Fibroblast of skin of right biceps (primary cell): ENCODE data around the gene CACNA2D2.

Source experiments
- DNase-seq: peaks from one replicate; pipeline ENCODE4 v3.0.0-alpha.2; 2013

The CACNA2D2 gene

DNA sequence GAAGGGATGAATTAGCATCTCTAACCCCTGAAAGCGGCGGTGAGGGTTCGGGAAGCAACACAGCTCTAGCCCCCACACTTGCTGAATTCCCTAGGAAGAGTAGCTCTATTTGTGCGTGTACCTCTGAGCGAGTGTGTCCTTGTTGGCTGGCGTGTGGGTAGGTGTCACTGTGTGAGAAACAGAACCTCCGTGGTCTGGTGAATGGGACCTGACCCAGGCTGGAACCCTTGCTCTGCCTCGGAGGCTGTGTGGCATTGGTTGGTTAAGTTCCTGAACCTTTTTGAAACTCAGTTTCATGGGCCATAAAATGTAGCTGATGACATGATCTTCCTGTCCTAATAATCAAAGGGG lies 143.7 kb downstream of the CACNA2D2 start:
- no peak for DNase-seq

- peak; percentile 99 for DNase-seq
These were observed 144.3 kb downstream of the CACNA2D2 start, which contains the start of gene TMEM115 for GRCh38 chr3:50358911-50359759. TMEM115 (minus strand) TSS chr3:50359521; CDS start chr3:50359063, 458 bp downstream.

DNA sequence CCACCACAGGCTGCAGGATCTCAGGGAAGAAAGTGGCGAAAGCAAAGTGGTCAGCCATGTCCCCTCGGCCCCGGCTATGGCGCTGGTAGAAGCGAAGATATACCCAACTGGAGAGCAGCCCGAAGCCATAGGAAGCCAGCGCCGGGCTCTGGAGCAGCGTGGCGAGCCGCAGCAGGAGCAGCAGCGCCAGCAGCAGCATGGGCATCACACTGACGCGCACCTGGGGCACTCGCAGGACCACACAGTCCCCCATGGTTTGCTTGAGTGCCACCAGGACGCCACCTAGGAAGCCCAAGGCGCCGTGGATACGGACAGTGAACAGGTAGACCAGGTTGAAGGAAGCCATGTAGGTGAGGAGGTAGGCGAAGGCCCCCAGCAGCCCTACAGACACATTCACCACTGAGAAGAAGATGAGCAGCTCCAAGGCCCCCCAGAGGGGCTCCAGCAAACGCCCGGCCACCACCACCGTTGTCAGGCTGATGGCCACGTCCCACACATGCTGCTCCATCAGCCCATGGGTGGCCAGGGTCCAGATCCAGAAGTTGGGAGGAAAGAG lies 145.0 kb downstream of the CACNA2D2 start:
- DNase-seq: no peak

DNA sequence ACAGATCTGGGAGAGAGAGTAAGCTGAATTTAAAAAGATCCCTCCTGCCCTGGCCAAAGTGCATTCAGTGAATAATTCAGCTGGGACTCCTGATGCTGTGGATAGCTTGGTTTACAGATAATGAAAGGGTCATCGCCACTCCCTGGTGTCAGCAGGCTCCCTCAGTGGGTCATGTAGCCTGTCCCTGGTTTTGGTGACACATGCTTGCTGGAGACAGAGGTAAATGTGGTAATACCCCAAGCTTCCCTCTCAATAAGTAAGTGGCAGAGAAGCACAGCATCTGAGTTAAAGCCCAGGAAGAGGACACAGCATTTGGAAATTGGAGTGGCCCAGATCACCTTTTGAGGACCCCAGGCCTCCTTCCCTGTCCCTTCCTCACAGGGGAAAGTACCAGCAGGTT lies 146.0 kb downstream of the CACNA2D2 start:
- no peak for DNase-seq

- DNase-seq: no peak
These were observed 146.9 kb downstream of the CACNA2D2 start for GRCh38 chr3:50356553-50356952.

DNA sequence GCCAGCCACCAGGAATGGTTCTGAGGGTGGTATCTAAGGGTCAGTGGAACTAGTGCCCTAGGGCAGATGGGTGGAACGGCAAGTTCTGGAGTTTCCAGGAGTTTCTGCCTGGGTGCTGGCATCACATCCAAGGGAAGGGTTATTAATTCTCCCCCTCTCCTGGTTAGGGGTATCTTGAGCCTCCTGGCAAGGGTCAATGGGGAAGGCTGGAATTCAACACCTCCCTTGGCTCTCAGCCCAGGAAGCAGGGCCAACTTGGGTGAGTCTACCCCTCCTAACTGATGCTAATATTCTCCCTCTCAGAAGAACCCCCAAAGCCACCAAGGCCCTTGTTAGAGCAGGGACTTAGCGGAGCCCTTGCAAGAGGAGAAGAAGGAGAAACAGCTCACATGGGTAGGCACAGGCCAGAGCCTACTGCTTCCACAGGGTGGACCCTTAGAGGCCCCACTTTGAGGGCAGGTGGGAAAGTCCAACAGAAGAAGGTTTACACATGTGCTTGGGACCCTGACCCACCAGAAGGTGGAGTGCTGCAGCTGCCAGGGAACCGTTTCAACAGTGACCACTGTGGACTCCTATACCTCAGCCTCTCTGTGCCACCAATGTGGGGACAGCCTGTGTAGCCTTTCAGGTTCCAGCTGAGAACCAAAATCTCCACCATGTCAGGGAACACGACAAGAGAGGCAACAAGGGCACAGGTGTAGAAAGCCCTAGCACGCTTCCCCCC lies 147.4 kb downstream of the CACNA2D2 start:
- DNase-seq: no peak

DNA sequence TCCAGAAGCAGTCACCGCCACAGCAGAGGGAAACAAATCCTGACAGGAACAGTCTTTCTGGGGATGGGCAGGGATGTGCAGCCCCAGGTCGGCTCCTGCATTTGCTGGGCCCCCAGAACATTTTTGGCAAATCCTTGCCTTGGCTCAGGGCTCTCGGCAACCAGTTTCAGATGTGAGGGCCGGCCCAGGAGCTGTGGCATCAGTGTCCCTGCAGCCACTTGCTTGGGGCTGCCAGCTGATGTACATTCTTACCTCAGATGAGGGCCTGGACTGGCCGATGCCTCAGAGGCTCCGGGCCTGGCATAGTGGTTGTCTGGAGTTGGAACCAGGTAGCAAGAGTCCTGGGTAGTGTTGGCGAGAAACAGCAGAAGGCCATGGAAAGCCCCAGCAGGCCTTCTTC lies 148.6 kb downstream of the CACNA2D2 start:
- DNase-seq: no peak

DNA sequence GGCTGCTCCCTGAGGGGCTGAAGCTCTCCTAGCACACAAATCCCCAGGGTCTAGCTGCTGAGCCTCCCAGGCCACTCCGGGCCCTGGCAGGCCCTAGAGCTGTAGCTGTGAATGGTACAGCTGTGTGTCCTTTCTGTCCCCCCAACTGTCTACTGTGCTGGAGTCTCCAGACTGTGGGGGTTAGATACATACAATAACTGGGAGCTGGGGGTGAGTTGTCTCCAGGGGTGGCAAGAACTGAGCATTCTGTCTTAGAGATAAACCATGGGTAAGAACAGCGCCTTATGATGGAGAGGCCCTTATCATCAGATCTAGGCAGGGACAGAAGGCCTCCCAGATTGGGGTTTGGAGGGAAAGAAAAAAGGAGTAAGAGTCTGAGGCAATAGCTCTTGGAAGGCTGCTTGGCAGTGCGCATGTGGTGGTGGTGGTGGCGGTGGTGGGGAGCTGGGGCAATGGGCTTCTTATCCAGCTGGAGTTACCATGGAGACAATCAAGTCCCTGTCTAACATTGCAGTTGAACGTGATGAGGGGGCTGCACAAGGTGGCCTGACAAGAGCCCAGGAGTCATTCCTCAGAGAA lies 149.2 kb downstream of the CACNA2D2 start:
- no peak for DNase-seq

GRCh38 chr3:50353245-50354004 lies 150.0 kb downstream of the CACNA2D2 start:
- DNase-seq: no peak

GRCh38 chr3:50352781-50353180 lies 150.7 kb downstream of the CACNA2D2 start:
- peak; percentile 30 for DNase-seq

DNA sequence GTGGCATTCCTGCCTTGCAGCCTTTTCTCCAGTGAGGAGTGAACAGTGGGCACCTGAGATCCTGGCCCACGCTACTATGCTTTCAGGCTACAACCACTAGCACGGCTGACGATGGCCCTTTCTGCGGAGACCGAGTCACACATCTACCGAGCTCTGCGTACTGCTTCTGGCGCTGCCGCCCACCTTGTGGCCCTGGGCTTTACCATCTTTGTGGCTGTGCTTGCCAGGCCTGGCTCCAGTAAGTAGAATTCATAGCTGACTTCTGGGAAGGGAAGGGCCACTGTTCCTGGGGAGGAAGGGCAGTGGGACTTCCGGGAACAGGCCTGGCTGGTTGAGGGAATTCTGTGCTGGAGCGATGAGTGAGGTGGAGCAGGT lies 152.1 kb downstream of the CACNA2D2 start:
- no peak for DNase-seq

DNA sequence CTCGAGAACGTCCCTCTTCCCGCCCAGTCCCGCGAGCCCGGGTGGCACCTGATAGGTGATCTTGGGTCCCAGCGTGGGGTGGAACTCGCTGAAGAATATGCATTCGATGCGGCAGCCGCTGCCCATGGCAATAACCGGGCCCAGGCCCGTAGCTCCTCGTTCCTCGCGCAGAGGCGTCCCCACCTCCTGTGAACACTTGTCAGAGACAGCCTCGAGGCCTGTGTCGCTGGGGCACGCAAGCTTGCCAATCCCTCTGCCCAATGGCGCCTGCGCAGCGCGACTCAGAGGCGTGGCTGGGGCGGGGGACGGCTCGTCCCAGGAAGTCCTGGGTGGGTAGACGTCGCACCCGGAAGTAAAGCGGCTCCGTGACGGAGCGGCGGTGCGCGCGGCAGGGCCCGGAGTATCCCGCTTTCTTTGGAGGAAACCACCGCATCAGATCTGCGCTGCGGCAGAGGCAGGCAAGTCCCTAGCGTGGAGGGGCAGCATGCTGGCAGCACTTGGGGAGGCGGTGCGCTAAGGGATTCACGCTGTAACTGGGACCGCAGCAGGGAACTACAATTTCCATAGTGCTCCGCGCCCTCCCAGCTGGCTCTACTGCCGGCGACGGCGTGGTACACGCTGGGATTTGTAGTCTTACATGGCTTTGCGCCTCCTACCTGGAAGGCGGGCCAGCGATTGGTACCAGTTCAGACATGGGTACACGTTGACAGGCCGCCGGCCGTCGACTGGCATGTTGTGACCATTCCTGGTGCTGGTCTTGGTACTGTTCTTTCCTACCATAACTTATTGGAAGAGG lies 152.7 kb downstream of the CACNA2D2 start, which contains the start of the genes CYB561D2 and NPRL2:
TSS of gene CYB561D2 (plus strand) at position 336 of the 796 bp plus-strand sequence. CDS start 572 bp downstream, outside the sequence.
TSS of gene NPRL2 (minus strand) at position 249 of the 796 bp plus-strand sequence. CDS start at position 126, 123 bp downstream.
- peak; percentile 91 for DNase-seq

- DNase-seq: no peak
These were observed 153.3 kb downstream of the CACNA2D2 start for GRCh38 chr3:50350213-50350526.

DNA sequence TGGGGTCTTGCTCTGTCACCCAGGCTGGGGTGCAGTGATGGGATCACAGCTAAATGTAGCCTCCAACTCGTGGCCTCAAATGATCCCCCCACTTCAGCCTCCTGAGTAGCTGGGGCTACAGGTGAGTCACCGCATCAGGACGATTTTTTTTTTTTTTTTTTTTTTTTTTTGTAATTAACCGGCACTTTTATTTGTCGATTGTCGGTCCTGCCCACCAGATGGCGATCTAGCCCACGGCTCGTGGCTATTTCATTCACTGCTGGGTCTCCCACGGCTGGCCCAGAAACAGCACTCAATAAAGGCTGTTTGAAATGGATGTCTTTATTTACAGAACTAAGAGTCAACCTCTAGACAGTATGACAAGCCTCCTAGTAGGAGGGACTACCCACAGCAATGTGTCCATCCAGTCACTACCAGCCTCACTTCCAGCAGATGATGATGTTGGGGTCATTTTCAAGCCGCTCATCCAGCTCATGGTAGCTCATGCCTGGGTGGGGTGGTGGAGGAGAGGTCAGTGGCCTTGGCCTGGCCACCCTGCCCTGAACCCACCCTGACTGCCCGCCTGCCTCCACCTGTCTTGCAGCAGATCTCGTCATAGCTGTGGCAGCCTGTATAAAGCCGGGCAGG lies 156.1 kb downstream of the CACNA2D2 start:
- peak; percentile 76 for DNase-seq

GRCh38 chr3:50345586-50346234 lies 157.7 kb downstream of the CACNA2D2 start, which contains the start of gene ZMYND10:
ZMYND10 (minus strand) TSS chr3:50345732; CDS start chr3:50345579, 153 bp downstream.
- peak; percentile 51 for DNase-seq

GRCh38 chr3:50345008-50345407 lies 158.4 kb downstream of the CACNA2D2 start:
- DNase-seq: no peak

DNA sequence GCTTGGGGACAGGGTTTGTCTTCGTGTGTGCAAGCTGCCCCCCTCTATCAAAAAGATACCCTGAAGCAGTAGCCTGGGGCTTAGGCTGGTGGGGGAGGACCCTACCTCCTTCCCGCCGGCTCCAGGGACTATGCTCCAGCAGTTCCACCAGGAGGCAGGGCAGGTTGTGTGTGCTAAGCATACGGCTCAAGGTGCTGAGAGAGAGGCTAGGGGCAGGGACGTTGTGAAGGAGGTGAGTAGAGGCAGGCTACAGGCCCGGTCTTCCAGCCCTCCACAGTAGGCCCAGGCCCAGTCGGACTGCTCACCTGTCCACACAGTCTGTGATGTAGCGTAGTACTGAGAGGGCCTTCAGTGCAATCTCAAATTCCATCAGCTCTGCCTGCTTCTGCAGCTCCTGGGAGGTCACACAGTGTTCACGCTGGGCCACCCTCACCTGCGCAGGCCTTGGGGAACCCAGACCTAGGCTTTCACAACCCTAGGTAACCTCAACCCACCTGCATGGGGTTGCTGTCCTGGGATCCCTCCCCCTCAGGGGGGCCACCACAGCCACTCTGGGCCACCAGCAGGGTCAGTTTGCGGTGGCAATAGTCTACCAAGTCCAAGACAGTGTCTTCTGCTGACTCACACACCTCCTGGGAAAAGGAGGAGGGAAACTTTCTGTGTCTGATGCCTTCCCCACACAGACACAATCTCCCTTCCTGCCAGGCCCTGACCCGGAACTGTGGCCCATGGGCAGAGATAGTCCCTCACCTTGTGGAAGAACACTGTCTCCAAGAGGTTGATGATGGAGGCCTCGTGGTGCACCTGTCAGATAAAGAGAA lies 160.4 kb downstream of the CACNA2D2 start:
- no peak for DNase-seq

- no peak for DNase-seq
These were observed 161.3 kb downstream of the CACNA2D2 start for GRCh38 chr3:50341996-50342650.

- DNase-seq: no peak
These were observed 161.9 kb downstream of the CACNA2D2 start for GRCh38 chr3:50341537-50341936.
